ENCODE data around the gene TPH1.

The TPH1 gene

GRCh38 chr11:18054511-18055103 lies 8.5 kb upstream of the TPH1 start:
- ChIA-PET POLR2A (ENCODE audit: low non-redundant PET) (no interaction called here), CTCF (no interaction called here)
- no peak for DNase-seq (ENCODE audit: low spot score)
- TF ChIP-seq CTCF (conservative IDR thresholded peaks at IDR 0.05; ENCODE audit: low read depth) = no peak
- H3K27ac ChIP-seq = no peak overlapping the region

- no peak for TF ChIP-seq CTCF (conservative IDR thresholded peaks at IDR 0.05; ENCODE audit: low read depth)
- POLR2A ChIA-PET (ENCODE audit: low non-redundant PET) = no interaction called here
- DNase-seq (ENCODE audit: low spot score) = no peak
These were observed 4.8 kb upstream of the TPH1 start for GRCh38 chr11:18050848-18051247.

GRCh38 chr11:18036456-18036855 lies 9.6 kb downstream of the TPH1 start:
- TF ChIP-seq CTCF (conservative IDR thresholded peaks at IDR 0.05; ENCODE audit: low read depth) = no peak
- ChIA-PET CTCF (no interaction called here), POLR2A (ENCODE audit: low non-redundant PET) (no interaction called here)
- no peak for DNase-seq (ENCODE audit: low spot score)
- no peak overlapping the region for H3K27ac ChIP-seq

More at GRCh38 chr11:18050848-18051247, 4.8 kb upstream of the TPH1 start:
- CTCF ChIA-PET = no interaction called here
- no peak overlapping the region for H3K27ac ChIP-seq

- no peak for DNase-seq (ENCODE audit: low spot score)
- H3K27ac ChIP-seq = no peak overlapping the region
- CTCF ChIA-PET = no interaction called here
- POLR2A ChIA-PET (ENCODE audit: low non-redundant PET) = no interaction called here
- no peak for TF ChIP-seq CTCF (conservative IDR thresholded peaks at IDR 0.05; ENCODE audit: low read depth)
These were observed 18.6 kb downstream of the TPH1 start for GRCh38 chr11:18027475-18027874.

- ChIA-PET CTCF (interaction anchor here (0.6 to 0.7 kb wide), 3 partner anchors 9 to 43 kb away, joined by 3 read pairs; partner anchors contain the start of gene SERGEF), POLR2A (ENCODE audit: low non-redundant PET) (no interaction called here)
- no peak for DNase-seq (ENCODE audit: low spot score)
- H3K27ac ChIP-seq = no peak overlapping the region
- TF ChIP-seq CTCF (conservative IDR thresholded peaks at IDR 0.05; ENCODE audit: low read depth) = no peak
These were observed 23.6 kb downstream of the TPH1 start for GRCh38 chr11:18022419-18022818.

- CTCF ChIA-PET = no interaction called here
- TF ChIP-seq CTCF (conservative IDR thresholded peaks at IDR 0.05; ENCODE audit: low read depth) = no peak
- no peak for DNase-seq (ENCODE audit: low spot score)
- POLR2A ChIA-PET (ENCODE audit: low non-redundant PET) = no interaction called here
- H3K27ac ChIP-seq = no peak overlapping the region
These were observed 26.4 kb downstream of the TPH1 start for GRCh38 chr11:18019650-18020049.
